NCI-H2029 treated with DMSO at 0.1 percent for 48 hours (cell line): ENCODE results near the gene ST6GALNAC3.
A peak's percentile ranks its signal among the peaks of the same experiment; 100 is the strongest.

ENCODE experiments used
- DNase-seq: peaks from one replicate; lab custom pipeline; 2025; lab: John Stamatoyannopoulos, UW

The ST6GALNAC3 gene

DNA sequence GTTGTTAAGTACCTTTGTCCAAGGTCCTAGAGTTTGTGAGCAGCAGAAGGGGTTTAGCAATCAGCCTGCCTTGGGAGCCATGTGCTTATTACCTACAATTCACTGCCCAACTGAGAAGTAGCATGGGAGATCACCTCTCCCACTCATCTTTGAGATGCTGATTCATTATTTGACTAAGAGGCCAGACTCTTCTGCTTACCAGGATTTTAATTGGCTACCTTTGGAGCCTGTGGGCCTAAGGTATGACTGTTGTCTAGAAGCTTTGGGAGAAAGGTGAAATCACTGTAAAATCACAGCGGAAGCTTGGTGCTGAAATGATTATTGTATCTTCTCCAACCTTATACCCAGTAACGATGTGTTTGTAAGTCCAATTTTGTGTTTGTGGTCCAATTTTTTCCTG lies 213.4 kb downstream of the ST6GALNAC3 start:
- no peak for DNase-seq

DNA sequence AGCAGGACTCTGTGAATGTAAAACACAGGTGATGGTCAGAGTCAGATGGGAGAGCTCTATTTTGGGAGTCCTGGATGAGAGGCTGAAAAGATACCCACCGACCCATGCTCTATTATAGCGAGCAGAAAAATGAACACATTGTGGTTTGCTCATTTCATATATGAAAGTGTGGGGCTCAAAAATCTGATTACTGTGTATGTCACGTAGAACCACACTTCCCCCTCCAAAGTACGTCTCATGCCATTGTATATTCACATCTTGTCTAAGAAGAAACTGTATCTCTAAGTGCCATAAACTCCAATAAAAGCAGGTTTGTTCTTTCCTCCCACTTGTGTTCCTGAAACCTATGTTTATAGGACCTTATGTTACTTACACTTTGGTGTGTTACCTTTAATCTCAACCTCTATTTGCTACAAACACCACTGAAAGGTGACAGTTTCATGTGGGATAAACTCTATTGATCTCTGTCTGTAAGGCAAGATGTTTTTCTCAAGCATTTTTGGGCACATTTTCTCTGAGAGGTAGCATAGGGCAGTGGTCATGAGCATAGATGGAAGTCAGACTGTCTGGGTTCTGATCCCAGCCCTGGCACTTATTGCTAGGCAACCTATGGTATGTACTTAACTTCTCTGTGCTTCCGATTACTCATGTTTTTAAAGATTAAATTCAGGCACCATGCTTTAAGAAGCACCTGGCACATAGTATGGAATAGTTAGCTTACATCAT lies 214.4 kb downstream of the ST6GALNAC3 start:
- DNase-seq = no peak

DNA sequence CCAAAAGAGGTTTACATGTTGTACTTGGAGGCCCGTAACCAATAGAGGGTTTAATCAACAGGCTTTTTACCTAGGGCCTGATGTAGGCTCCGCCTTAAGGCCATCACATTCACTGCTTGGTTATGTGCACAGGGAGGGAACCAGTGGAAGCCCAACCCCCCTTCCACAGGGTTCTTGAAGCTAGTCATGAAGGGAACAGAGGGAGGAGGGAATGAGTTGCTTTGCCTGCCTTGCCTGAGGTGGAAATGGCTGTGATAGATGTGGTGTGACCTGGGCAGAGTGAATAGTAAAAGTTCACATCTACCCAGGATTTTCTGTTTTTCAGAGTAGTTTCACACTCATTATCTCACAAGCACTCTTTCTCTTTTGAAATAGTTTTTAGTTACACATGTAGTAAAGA lies 215.1 kb downstream of the ST6GALNAC3 start:
- no peak for DNase-seq

DNA sequence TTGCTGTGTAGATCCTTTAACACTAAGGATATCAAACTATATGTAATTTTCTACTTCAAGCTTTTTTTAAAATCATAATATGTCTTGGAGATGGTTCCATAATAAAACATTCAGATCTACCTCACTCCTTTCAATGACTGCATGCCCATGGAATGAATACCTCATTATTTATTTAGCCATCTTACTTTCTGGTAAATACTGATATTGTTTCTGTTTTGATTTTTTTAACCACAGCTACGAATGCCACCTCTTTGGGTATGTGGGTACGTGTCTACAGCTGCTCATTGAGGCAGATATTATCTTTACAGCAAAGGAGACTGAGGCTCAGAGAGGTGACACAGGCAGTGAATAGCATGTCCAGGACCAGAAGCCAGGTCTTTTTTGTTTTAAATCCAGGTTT lies 215.7 kb downstream of the ST6GALNAC3 start:
- DNase-seq = no peak

DNA sequence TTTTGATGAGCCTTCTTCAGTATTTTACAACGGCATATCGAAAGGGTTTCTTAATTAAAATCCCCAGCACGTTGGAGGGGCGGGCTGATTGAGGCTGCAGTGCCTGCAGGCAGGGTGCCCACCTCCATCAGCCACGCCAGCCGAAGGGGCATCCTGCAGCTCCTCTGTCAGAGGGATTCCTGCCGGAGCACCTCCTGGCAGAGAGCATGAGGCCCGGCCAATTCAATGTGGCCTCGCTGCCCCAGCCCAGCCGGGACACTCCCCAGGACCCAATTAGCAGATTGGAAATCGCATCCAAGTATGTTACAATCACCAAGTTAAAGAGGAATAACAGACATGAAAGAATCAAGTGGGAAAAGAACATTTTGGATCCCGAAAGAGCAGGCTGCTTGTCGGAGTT lies 216.6 kb downstream of the ST6GALNAC3 start:
- DNase-seq = no peak

DNA sequence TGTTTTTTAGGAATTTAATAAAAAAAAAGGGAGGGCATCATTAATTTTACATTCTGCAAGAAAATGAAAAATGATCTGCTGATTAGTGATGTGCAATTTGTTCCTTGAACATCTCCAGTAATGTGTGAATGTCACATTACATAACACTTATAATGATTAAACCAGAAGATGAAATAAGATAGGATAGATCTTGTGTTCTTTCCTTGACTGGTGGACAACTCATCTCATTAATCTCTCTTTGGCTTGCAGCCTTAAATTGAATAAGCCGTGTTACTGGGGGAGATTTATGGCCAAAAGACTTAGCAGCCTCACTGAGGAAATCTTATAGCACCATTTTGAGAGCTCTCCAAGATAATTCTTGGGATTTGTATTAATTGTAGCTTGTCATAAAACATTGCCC lies 217.2 kb downstream of the ST6GALNAC3 start:
- no peak for DNase-seq

DNA sequence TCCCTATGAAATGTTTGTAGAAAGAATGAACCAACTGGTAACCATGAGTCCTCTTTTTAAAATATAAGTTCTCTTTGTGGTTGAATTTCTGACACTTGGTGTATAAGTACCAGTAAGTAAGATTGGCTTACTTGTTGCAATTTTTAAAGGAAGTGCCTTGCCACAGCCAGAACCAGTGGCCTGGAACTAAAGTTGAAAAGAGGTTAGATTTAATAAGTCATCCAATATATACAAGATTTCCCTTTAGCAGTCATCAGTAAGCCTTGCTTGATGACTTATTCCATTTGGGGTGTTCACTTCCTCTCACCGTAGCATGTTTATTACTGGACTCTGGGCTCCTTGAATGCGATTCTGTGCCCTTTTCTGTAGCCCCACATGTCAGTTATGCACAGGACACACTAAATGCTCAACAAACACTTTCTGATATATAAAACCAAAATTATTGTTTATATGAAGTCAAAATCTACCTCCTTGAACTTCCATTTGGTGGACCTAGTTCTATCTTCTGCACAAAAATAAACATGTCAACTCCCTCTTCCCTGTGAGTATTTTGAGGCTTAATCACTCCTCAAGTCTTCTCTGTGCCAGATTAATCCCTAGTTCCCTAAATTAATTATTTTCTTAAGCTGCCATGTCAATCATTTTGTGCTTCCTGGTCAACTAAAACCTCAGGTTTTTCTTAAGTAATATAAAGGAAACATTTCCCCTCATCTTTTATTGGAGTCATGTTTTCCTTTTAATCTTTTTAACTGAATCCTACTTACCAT lies 218.1 kb downstream of the ST6GALNAC3 start:
- no peak for DNase-seq

DNA sequence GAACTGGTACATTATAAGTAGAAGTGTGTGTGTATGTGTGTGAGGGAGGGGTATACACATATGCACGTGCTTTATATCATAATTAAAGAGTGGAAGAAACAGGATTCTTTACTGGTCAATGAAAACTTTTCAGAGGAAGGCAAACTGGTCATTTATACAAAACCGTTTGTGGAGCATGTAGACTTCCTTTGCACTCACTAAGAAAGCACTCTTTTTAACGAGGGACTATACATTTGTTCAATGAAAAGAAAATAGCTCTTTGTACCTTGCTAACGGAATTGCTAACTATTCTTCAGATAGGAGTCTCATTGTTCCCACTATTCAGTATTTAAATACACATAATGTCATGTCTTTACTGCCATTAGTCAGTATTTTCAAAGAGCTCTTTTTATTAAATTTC lies 219.3 kb downstream of the ST6GALNAC3 start:
- no peak for DNase-seq

DNA sequence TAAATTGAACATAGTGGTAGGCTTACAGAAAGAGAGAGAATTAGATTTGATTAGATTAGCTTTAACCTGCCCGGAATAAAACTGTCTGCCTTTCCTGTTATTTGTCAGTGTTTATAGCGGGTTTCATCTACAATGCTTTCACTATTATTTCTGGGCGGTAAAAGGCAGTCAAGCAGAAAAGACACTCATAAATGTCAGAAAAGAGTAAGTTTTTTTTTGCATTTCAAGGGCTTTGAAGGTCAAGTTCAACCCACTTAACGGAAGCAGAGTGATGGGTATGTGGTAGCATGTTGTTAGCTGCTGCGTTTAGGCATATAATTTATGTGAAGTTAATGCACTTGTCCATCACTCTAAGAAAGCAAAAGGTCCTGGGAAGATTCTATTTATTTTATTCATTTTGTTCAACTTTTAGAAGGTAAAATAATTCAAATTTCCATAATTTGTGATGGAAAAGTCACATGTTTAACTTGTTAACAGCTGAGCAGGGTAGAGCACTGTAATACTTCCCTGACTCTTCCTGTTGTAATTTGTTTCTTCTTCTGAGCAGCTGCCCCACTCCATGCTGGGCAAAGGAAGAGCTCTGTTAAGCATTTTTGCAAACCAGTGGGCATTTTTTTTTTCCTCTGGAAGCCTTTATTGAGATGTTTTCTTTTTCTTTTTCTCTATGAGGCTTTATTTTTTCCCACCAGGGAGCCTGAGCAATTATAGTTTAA lies 220.1 kb downstream of the ST6GALNAC3 start:
- DNase-seq = no peak

DNA sequence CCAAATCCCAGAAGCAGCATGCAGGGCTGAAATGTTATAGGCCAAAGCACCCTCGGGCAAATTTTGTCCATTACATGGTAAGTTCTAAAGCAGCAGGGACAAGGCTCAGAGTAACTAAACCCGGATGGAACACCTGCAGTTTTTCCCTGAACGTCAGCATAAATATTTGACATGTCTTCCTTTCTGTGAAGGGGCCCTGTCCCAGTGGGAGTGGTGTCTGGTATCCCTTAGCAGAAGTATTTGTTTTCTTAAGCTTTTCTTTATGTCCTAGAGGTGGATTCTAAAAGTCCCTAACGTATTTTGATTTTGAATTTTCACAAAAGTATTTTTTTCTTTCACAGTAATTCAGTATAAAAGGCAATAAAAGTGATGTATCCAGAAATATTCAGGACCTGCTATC lies 223.9 kb downstream of the ST6GALNAC3 start:
- no peak for DNase-seq

DNA sequence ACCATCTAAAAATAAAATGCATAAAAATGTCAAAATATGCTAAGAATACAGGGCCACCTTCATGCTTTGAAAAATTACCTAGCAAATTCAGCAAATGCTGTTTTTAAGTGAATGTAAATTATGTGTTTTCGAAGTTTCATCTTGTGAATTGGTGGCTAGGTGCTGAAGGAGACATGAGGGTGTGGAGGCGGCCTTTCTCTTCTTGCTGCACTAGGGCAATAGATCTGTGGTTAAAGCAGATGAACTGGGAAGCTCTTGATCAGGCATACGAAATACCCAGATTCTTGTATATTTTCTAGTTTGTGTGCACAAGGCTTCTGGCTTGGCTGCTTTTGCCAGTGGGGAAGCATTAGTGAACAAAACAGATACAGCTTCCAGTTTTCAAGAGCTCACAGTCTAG lies 224.5 kb downstream of the ST6GALNAC3 start:
- DNase-seq = no peak

DNA sequence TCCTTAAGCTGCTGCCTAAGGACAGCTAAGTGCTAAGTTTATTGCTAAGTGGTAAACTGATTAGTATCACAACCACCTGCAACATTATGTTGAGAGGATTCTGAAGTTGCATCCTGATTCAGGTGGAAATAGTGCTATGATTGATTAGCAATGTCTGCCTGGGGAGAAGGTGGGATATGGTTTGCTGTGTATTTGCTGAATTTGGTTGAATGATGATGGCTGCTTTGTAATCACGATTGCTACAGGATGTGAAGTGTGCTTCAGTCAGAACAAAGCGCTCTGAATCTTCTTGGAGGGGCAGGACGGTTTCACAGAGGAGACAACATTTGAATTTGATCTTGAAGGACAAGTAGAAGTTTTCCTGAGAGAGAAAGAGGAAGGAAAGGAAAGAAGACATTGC lies 226.0 kb downstream of the ST6GALNAC3 start:
- DNase-seq = no peak

DNA sequence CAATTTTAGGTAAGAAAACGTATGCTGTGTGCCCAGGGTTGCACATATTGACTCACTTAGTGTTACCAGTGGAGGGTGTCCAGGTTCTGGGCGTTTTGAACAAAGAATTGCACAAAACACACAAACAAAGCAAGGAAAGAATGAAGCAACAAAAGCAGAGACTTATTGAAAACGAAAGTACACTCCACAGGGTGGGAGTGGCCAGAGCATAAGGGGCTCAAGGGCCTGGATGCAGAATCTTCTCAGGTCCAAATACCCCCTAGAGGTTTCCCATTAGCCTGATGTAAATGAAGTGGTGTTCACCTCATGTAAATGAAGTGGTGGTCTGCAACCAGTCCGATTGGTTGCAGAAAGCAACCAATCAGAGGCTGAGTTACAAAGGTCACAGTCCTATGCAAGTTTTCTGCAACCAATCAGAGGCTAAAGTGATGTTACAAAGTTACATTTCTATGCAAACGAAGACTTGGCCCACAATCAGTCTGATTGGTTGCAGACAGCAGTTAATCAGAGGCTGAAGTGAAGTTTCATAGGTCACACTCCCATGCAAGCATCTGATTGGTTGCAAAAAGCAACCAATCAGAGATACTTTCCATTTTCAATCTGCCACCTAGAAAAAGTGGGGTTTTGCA lies 228.3 kb downstream of the ST6GALNAC3 start:
- DNase-seq = no peak

DNA sequence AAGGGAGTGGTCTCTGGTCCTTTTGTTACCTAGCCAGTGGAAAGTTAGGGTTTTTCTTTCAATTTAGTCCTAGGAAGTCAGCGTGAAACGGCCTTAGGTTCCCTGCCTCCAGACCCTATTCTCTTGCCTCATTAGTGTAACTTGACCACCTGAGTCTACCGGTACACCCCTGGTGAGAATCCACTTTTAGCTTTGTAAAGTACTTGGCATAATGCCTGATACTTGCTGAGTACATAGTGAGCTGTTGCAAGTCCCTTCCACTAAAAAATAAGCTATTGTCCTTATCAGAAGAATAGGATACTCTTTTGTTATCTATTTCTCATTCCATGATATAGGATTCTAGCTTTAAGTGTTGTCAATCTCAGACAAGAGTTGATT lies 228.8 kb downstream of the ST6GALNAC3 start:
- no peak for DNase-seq

DNA sequence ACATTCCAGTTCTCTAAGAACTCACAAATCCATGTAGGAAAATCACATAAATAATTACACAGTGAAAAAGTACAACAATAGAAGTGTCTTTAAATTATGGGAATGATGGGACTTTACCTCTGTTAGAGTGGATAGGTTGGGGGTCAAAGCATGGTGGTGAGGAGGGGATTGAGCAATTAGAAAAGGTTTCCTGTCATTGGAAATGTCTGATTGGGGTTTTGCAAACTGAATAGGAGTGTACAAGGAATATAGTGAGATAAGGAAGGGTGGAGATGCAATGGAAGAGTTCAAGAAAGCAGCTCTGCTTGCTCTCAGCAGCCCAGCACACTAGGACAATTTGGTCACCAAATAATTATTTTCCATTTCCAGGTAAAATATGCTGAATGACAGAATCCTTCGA lies 238.8 kb downstream of the ST6GALNAC3 start:
- no peak for DNase-seq

DNA sequence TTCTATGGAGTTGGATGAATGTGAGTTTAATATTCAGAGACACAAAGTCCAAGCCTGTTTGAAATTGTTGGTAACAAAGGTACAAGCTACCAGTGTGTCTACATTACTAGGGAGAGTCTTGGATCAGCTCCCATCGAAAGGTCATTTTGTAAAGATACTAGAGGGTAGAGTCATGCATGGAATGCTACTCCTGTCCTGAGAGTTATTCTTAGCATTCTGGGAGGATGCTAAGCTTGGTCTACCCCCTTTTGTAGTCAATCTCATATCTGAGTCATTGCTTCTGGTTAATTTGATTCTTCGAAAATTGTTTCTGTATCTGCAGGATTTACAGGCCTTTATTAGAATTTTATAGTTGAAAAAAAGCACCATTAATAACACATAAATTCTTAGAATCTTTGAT lies 240.2 kb downstream of the ST6GALNAC3 start:
- no peak for DNase-seq

DNA sequence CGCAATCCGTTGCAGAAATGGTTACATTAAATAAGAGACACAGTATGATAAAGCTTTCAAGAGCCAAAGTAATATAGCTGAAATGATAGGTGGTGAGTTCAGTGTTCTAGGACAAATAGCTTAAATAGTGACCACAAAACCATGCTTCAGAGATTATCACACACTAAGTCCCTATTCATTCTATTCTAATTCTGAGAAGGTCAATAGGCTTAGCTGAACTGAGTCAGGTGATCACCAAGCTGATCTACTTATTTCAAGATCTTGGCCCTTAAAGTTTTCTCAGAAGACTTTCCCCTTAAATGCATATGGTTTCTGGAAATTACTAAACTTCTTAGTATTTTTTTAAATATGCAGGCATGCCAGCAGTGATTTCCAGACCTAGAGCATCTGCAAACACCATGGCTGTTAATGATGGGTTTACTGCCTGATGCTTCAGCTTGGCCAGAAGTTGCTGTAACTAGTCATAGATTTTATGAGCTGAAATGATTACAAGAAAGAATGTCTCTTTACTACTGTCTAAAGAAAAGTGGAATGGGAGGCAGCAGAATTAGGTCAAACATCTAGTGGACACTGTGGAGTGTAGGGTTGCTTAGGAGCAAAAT lies 242.9 kb downstream of the ST6GALNAC3 start:
- no peak for DNase-seq

DNA sequence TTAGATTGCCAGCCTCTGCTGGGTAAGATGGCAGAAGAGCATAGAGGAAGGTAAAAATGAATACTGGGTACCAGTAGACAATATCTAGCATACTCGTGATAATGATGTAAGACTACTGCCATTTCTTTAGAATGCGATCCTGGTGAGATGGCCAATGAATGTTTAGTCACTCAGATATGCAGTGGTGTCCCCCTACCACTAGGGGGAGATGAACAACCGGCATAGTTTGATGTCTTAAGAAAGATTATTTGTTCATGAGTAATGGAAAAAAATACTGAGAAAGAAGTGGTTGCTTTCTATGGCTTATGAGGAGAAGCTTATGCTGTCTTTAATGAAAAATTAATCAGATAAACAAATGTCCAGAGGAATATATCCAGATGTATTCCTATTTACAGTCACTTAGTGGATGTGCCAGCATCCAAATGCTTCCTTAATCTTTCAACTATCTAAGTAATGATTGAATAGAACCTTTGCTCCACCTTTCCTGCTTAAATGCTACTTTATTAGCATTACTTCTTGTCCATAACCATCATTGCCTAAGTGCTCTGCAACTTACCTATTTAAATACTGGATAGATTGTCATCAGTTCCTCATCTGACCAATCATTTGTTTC lies 256.6 kb downstream of the ST6GALNAC3 start:
- DNase-seq = peak; percentile 18

DNA sequence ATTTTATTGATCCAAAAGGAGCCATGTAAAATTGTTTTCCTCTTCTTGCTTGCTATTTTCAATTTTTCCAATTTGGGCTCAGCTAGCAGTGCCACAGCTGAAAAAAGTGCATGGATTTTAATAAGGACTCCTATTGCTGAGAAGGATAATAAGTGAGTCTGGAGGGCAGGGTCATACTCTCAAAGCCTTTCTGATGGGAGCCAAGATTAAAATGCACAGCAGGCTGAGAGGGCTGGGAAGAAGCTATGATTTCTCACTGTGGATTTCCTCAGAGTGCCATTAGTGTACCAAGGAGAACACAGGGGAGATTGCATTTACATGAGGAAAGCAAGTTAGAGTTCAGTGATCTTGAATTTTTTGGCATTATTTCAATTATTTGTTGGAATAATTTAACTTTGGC lies 261.3 kb downstream of the ST6GALNAC3 start:
- DNase-seq = no peak

DNA sequence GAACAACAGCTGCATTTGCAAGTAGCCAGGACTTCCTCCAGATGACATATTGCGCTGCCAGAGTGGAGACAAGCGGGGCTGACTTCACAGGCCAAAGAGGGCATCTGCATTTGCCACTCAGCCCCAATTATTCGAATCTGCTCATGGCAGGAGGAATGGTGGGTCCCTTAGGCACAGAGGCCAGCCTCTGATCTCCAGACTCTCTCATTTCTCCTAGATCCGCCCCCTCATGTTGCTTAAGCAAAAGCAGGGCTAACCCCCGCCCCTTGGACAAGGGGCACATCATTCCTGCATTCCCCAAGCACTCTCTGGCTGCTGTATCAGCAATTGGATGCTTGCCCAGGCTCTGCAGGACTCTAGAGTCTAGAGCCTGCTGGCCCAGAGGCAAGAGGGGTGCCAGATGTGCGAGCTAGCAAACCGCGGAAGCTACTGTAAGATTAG lies 262.4 kb downstream of the ST6GALNAC3 start:
- DNase-seq = no peak

DNA sequence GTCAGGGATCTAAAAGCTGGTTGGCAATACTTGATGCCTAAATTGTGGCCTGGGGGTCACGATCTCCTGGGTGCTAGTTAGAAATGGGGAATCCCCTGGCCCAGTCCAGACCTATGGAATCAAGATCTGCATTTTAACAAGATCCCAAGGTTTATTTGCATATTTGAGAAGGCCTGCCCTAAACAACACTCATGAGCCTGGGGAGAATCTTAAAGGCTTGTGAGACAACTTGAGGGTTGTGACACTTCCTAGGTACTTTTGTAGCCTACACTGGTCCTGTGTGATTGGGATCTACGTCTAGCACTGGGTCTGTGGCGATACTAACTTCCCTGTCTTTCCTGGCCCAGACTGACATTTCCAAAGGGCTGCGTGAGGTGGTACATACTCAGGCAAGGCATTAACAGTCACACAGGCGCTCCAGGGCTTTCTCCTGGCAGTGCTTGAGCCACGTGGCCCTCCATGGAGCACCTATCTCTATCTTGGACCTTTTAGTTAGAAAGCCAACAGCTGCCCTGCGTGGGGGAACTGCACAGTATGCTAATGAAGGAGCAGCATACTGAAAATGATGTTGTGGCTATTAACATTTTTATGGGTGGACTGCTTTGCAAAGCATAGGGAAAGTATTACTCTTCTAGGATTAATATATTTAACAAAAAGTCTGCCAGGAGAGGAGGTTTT lies 263.1 kb downstream of the ST6GALNAC3 start:
- no peak for DNase-seq
